Type B pancreatic cell (in vitro differentiated cells): ENCODE measurements around the gene CD300C. TPM values are rescaled to one million over a fixed set of nuclear protein-coding genes. Genes with fewer than 3 reads are reported as not detected.

Experiments used
- DNase-seq: peaks from one replicate; pipeline ENCODE4 v3.0.0; 2021; ENCODE audit warnings: mixed read lengths; ENCODE audit not compliant: unreplicated experiment; ENCODE audit errors: extremely low spot score
- H3K27ac Mint-ChIP-seq: 2 replicates; pipeline ENCODE4 v1.8.0; 2021; ENCODE audit warnings: mild to moderate bottlenecking, mixed read lengths
- H3K27me3 Mint-ChIP-seq: 2 replicates; pipeline ENCODE4 v1.8.0; 2021; ENCODE audit warnings: mixed read lengths
- H3K36me3 Mint-ChIP-seq: 2 replicates; pipeline ENCODE4 v1.8.0; 2021; ENCODE audit warnings: mixed read lengths
- H3K4me1 Mint-ChIP-seq: one replicate; pipeline ENCODE4 v1.8.0; 2021; ENCODE audit warnings: mixed read lengths; ENCODE audit not compliant: unreplicated experiment
- H3K4me3 Mint-ChIP-seq: 2 replicates; pipeline ENCODE4 v1.8.0; 2021; ENCODE audit warnings: mild to moderate bottlenecking, mixed read lengths
- H3K9me3 Mint-ChIP-seq: 2 replicates; pipeline ENCODE4 v1.8.0; 2021; ENCODE audit warnings: mixed read lengths
- CTCF ChIP-seq: fragments of 200-600 bp; sonication (generic); conservative IDR thresholded peaks from 2 replicates; pipeline ENCODE4 v1.5.0; 2021; ENCODE audit warnings: antibody characterized with exemption, mild to moderate bottlenecking
- total RNA-seq: library from RNA; stranded (reverse); gene quantifications from 2 replicates; pipeline ENCODE4 v1.2.1, GENCODE V29; 2021; ENCODE audit warnings: low replicate concordance

The CD300C gene
- total RNA-seq, 1 donor from 2014 or later, result not detected

GRCh38 chr17:74573169-74573568 is 27.3 kb upstream of the CD300C start:
- H3K9me3 Mint-ChIP-seq, result no peaks in the 10 kb centered on the region
- no peaks in the 10 kb centered on the region for H3K4me1 Mint-ChIP-seq
- H3K4me3 Mint-ChIP-seq, result no peak overlapping the region
- peaks cover 58% of the 10 kb centered on the region for H3K27me3 Mint-ChIP-seq
- DNase-seq, result no peak
- no peak for TF ChIP-seq CTCF
- no peak overlapping the region for H3K27ac Mint-ChIP-seq
- H3K36me3 Mint-ChIP-seq, result no peaks in the 10 kb centered on the region

GRCh38 chr17:74571621-74572270 is 25.8 kb upstream of the CD300C start:
- no peak for TF ChIP-seq CTCF
- no peak overlapping the region for H3K4me3 Mint-ChIP-seq
- H3K27me3 Mint-ChIP-seq, result peaks cover 65% of the 10 kb centered on the region
- DNase-seq, result no peak
- H3K36me3 Mint-ChIP-seq, result no peaks in the 10 kb centered on the region
- no peak overlapping the region for H3K27ac Mint-ChIP-seq
- no peaks in the 10 kb centered on the region for H3K4me1 Mint-ChIP-seq
- H3K9me3 Mint-ChIP-seq, result no peaks in the 10 kb centered on the region

GRCh38 chr17:74569020-74570003 is 23.4 kb upstream of the CD300C start:
- Mint-ChIP-seq H3K36me3 (no peaks in the 10 kb centered on the region), H3K9me3 (no peaks in the 10 kb centered on the region), H3K27me3 (peaks cover 61% of the 10 kb centered on the region), H3K4me3 (no peak overlapping the region), H3K4me1 (no peaks in the 10 kb centered on the region), H3K27ac (no peak overlapping the region)
- no peak for DNase-seq
- no peak for TF ChIP-seq CTCF

GRCh38 chr17:74568106-74568873 is 22.4 kb upstream of the CD300C start:
- DNase-seq, result no peak
- no peak overlapping the region for H3K27ac Mint-ChIP-seq

More at GRCh38 chr17:74568106-74568873, 22.4 kb upstream of the CD300C start:
- TF ChIP-seq CTCF, result no peak
- Mint-ChIP-seq H3K36me3 (no peaks in the 10 kb centered on the region), H3K9me3 (no peaks in the 10 kb centered on the region), H3K27me3 (peaks cover 64% of the 10 kb centered on the region), H3K4me1 (no peaks in the 10 kb centered on the region), H3K4me3 (no peak overlapping the region)
